ENCODE measurements around the gene PTK7. TPM values are rescaled to one million over a fixed set of nuclear protein-coding genes. Genes with fewer than 3 reads are reported as not detected.

PTK7 gene
- total RNA-seq, 1 experiment from 2014 or later, result 38.2 TPM

DNA sequence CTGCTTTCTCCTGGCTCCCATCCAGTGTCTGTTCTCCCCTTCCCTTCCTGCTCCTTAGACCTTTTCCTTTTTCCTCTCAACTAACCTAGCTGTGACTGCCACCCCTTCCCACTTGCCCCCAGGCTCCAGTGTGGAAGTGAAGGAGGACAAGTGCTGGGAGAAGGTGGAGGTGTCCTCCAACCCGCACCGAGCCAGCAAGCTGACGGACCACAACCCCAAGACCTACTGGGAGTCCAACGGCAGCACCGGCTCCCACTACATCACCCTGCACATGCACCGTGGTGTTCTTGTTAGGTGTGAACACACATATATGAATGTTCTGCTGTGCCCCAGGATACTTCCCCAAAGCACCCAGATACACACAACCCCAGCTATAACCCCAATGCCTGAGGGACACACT is 124.4 kb downstream of the PTK7 start:
- no peak for DNase-seq (ENCODE audit: low read depth)

DNA sequence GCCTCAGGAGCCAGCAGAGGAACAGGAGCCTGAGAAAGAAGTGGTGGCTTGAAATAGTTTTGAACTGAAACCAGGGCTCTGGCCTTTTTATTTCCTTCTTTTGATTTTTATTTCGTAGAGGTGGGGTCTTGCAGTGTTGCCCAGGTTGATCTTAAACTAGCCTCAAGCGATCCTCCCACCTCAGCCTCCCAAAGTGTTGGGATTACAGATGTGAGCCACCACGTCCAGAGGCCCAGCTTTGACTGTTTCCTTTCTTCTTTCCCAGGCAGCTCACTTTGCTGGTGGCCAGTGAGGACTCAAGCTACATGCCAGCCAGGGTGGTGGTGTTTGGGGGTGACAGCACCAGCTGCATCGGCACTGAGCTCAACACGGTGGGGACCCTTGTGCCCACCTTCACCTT is 126.3 kb downstream of the PTK7 start:
- DNase-seq (ENCODE audit: low read depth), result no peak

GRCh38 chr6:43203029-43203717 is 127.1 kb downstream of the PTK7 start:
- DNase-seq (ENCODE audit: low read depth), result no peak

- no peak for DNase-seq (ENCODE audit: low read depth)
These were observed 127.6 kb downstream of the PTK7 start for GRCh38 chr6:43203718-43204095.

GRCh38 chr6:43204271-43205105 is 128.4 kb downstream of the PTK7 start:
- DNase-seq (ENCODE audit: low read depth), result no peak

GRCh38 chr6:43205849-43206248 is 129.7 kb downstream of the PTK7 start:
- DNase-seq (ENCODE audit: low read depth), result no peak

DNA sequence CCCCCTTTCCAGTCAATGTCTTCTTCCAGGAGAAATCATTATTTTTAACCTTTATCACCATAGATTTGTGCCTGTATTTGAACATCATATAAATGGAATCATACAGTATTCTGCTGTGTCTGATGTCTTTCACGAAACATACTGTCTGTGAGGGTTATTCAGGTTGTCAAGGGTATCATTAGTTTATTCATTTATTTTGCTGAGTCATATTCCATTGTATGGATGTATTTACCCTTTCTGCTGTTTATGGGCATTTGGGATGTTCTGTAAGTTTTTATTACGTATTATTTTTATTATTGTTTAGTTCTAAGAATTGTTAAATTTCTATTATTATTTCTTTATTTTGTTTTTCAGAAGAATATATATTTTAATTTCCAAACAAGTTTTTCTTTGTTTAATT is 131.2 kb downstream of the PTK7 start:
- DNase-seq (ENCODE audit: low read depth), result no peak

Other genes with a start within 250 kb of the PTK7 start
- 139 and 142 TPM in 2 replicates for gene RPL7L1, start 196.7 kb upstream of the PTK7 start, total RNA-seq (2014; rRNA removed; shearing (Covaris generic))
- gene PTCRA, start 160.3 kb upstream of the PTK7 start, total RNA-seq (2014; rRNA removed; shearing (Covaris generic)), result not detected in 2 replicates
- gene CNPY3, start 146.8 kb upstream of the PTK7 start, total RNA-seq (2014; rRNA removed; shearing (Covaris generic)), result 39.9 and 45.3 TPM in 2 replicates
- not detected in 2 replicates for gene GNMT, start 115.6 kb upstream of the PTK7 start, total RNA-seq (2014; rRNA removed; shearing (Covaris generic))
- 21.2 and 25.4 TPM in 2 replicates for gene PEX6, start 97.1 kb upstream of the PTK7 start, total RNA-seq (2014; rRNA removed; shearing (Covaris generic))
- gene PPP2R5D, start 91.7 kb upstream of the PTK7 start, total RNA-seq (2014; rRNA removed; shearing (Covaris generic)), result 37.2 and 43.5 TPM in 2 replicates
- 98.7 and 127 TPM in 2 replicates for gene MEA1, start 62.4 kb upstream of the PTK7 start, total RNA-seq (2014; rRNA removed; shearing (Covaris generic))
- gene KLHDC3, start 62.1 kb upstream of the PTK7 start, total RNA-seq (2014; rRNA removed; shearing (Covaris generic)), result 119 and 133 TPM in 2 replicates
- 134 and 137 TPM in 2 replicates for gene RRP36, start 54.7 kb upstream of the PTK7 start, total RNA-seq (2014; rRNA removed; shearing (Covaris generic))
- 19.4 and 19.6 TPM in 2 replicates for gene CUL7, start 22.5 kb upstream of the PTK7 start, total RNA-seq (2014; rRNA removed; shearing (Covaris generic))
- 32.5 and 54.0 TPM in 2 replicates for gene MRPL2, start 16.9 kb upstream of the PTK7 start, total RNA-seq (2014; rRNA removed; shearing (Covaris generic))
- gene KLC4, start 16.7 kb upstream of the PTK7 start, total RNA-seq (2014; rRNA removed; shearing (Covaris generic)), result 9.4 and 10.7 TPM in 2 replicates
- 32.8 and 35.5 TPM in 2 replicates for gene SRF, start 95.0 kb downstream of the PTK7 start, total RNA-seq (2014; rRNA removed; shearing (Covaris generic))
- 15.2 and 22.1 TPM in 2 replicates for gene CUL9, start 105.9 kb downstream of the PTK7 start, total RNA-seq (2014; rRNA removed; shearing (Covaris generic))
- 92.6 and 123 TPM in 2 replicates for gene DNPH1, start 153.2 kb downstream of the PTK7 start, total RNA-seq (2014; rRNA removed; shearing (Covaris generic))
- 0.06 TPM in 1 of 2 replicates, not detected in the other for gene TTBK1, start 167.2 kb downstream of the PTK7 start, total RNA-seq (2014; rRNA removed; shearing (Covaris generic))
- not detected in 2 replicates for gene SLC22A7, start 221.9 kb downstream of the PTK7 start, total RNA-seq (2014; rRNA removed; shearing (Covaris generic))
- gene CRIP3, start 232.5 kb downstream of the PTK7 start, total RNA-seq (2014; rRNA removed; shearing (Covaris generic)), result not detected in 2 replicates

Measured in HT1080 (cell line).